Neural cell (in vitro differentiated cells): ENCODE measurements around the gene CDH8.

Source experiments
- EP300 ChIP-seq: fragments of 450-650 bp; conservative IDR thresholded peaks from 2 replicates; pipeline ENCODE4 v1.6.1; 2014; ENCODE audit warnings: antibody characterized with exemption, mild to moderate bottlenecking, moderate library complexity; ENCODE audit not compliant: poor library complexity, severe bottlenecking
- EZH2 ChIP-seq: fragments of 200-600, 300-800 bp; shearing (Covaris generic), sonication (generic); IDR thresholded peaks from 2 replicates; pipeline ENCODE4 v1.6.1; 2014; ENCODE audit warnings: antibody characterized with exemption, low read length, borderline replicate concordance, mild to moderate bottlenecking; ENCODE audit not compliant: insufficient read depth, poor library complexity, severe bottlenecking
- MXI1 ChIP-seq: fragments of 450-650 bp; conservative IDR thresholded peaks from 2 replicates; pipeline ENCODE4 v1.6.1; 2014; ENCODE audit warnings: antibody characterized with exemption, mild to moderate bottlenecking; ENCODE audit not compliant: poor library complexity, severe bottlenecking
- POLR2AphosphoS5 ChIP-seq: IDR thresholded peaks from 2 replicates; pipeline ENCODE4 v1.6.1; 2012
- RAD21 ChIP-seq: fragments of 450-650 bp; conservative IDR thresholded peaks from 2 replicates; pipeline ENCODE4 v1.6.1; 2014; ENCODE audit warnings: antibody characterized with exemption, mild to moderate bottlenecking, moderate library complexity
- SMC3 ChIP-seq: fragments of 450-650 bp; conservative IDR thresholded peaks from 2 replicates; pipeline ENCODE4 v1.6.1; 2014; ENCODE audit warnings: antibody characterized with exemption, mild to moderate bottlenecking, moderate library complexity; ENCODE audit not compliant: poor library complexity
- TF ChIP-seq, protein P1 (sequence below): fragments of 450-650 bp; IDR thresholded peaks from 2 replicates; pipeline ENCODE4 v1.5.1; 2014; ENCODE audit warnings: antibody characterized with exemption, mild to moderate bottlenecking, moderate library complexity; ENCODE audit not compliant: poor library complexity, severe bottlenecking
- TF ChIP-seq, protein P2 (sequence below): IDR thresholded peaks from 2 replicates; pipeline ENCODE4 v1.6.1; 2012; ENCODE audit warnings: borderline replicate concordance

DNA sequence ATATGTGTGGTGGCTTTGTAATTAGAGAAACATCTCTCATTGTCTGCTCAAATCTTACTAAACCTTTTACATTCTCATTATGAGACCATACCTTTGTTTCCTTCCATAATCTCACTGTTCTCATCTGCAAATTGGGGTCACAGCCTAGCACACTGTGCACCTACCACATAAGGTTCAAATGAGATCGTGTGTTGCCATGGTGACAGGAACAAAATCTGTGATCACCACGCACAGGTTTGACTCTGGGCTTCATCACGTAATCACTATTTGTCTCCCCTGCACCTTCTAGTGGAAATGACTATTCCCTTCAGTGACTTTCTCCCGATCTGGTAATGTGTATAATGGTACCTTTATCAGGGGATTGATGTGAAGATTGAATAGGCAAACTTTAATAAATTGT, 26.1 kb downstream of the CDH8 start:
- TF ChIP-seq, protein P1, sequence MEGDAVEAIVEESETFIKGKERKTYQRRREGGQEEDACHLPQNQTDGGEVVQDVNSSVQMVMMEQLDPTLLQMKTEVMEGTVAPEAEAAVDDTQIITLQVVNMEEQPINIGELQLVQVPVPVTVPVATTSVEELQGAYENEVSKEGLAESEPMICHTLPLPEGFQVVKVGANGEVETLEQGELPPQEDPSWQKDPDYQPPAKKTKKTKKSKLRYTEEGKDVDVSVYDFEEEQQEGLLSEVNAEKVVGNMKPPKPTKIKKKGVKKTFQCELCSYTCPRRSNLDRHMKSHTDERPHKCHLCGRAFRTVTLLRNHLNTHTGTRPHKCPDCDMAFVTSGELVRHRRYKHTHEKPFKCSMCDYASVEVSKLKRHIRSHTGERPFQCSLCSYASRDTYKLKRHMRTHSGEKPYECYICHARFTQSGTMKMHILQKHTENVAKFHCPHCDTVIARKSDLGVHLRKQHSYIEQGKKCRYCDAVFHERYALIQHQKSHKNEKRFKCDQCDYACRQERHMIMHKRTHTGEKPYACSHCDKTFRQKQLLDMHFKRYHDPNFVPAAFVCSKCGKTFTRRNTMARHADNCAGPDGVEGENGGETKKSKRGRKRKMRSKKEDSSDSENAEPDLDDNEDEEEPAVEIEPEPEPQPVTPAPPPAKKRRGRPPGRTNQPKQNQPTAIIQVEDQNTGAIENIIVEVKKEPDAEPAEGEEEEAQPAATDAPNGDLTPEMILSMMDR: no peak
- no peak for TF ChIP-seq EZH2
- TF ChIP-seq, protein P2, sequence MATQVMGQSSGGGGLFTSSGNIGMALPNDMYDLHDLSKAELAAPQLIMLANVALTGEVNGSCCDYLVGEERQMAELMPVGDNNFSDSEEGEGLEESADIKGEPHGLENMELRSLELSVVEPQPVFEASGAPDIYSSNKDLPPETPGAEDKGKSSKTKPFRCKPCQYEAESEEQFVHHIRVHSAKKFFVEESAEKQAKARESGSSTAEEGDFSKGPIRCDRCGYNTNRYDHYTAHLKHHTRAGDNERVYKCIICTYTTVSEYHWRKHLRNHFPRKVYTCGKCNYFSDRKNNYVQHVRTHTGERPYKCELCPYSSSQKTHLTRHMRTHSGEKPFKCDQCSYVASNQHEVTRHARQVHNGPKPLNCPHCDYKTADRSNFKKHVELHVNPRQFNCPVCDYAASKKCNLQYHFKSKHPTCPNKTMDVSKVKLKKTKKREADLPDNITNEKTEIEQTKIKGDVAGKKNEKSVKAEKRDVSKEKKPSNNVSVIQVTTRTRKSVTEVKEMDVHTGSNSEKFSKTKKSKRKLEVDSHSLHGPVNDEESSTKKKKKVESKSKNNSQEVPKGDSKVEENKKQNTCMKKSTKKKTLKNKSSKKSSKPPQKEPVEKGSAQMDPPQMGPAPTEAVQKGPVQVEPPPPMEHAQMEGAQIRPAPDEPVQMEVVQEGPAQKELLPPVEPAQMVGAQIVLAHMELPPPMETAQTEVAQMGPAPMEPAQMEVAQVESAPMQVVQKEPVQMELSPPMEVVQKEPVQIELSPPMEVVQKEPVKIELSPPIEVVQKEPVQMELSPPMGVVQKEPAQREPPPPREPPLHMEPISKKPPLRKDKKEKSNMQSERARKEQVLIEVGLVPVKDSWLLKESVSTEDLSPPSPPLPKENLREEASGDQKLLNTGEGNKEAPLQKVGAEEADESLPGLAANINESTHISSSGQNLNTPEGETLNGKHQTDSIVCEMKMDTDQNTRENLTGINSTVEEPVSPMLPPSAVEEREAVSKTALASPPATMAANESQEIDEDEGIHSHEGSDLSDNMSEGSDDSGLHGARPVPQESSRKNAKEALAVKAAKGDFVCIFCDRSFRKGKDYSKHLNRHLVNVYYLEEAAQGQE: no peak
- no peak for TF ChIP-seq POLR2AphosphoS5
- TF ChIP-seq EP300: no peak
- no peak for TF ChIP-seq SMC3
- TF ChIP-seq RAD21: no peak
- no peak for TF ChIP-seq MXI1
